ENCODE data around the gene F2RL1.

The F2RL1 gene

DNA sequence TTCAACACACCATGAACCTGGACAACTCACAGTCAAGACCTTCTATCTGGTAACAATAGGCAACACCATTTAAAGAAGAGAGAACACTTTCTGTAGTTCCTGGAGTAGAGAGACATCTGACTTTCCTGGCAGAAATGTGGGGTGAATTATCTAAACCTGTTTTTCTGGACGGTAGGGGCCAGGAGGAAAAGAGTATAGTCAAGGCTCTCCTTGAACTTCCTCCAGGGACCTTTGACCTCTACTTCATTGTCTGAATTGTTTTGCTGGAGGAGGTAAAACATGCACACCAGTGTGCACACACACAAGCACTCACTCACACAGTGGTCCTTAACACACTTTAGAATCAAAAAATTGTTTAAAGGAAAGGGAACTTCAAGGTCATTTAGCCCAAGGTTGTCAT is 44.2 kb downstream of the F2RL1 start:
- no peak overlapping the region for H2BK12ac ChIP-seq (ENCODE audit: low read length)
- H3K4me1 ChIP-seq (ENCODE audit: control insufficient read depth in 2 of 2, insufficient read depth in 1 of 2, low read depth in 1 of 2, low read length in 2 of 2), result peaks cover 0 to 3% of the 10 kb centered on the region in 2 donors

DNA sequence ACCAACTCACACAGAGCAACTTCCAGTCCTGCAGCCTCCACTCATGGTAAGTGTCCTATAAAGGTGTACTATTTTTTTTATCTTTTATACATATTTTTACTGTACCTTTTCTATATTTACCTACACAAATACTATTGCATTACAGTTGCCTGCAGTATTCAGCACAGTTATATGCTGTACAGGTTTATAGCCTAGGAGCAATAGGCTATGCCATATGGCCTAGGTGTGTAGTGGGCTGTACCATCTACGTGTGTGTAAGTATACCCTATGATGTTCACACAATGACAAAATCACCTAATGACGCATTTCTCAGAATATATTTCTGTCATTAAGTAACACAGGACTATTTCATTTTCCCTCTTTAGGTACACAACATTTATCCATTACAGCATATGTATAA is 47.7 kb downstream of the F2RL1 start:
- no peaks in the 10 kb centered on the region for H3K9me3 ChIP-seq (replicated peaks in 1 of 2; ENCODE audit: control insufficient read depth in 2 of 2, insufficient read depth in 1 of 2, low read depth in 1 of 2, low read length in 2 of 2)
- no peak overlapping the region for H2BK12ac ChIP-seq (ENCODE audit: low read length)
- H2BK5ac ChIP-seq (ENCODE audit: low read length), result no peak overlapping the region
- no peak overlapping the region for H2BK15ac ChIP-seq (ENCODE audit: low read length)
- H4K8ac ChIP-seq (ENCODE audit: low read depth, low read length), result no peak overlapping the region
- no peaks in the 10 kb centered on the region for H3K79me1 ChIP-seq (ENCODE audit: low read depth, low read length)
- H3K27me3 ChIP-seq (ENCODE audit: control insufficient read depth in 3 of 3, insufficient read depth in 3 of 3, low read depth in 1 of 3, low read length in 3 of 3), result no peaks in the 10 kb centered on the region
- H3K9ac ChIP-seq (ENCODE audit: low read depth, low read length, poor library complexity), result no peak overlapping the region
- WGBS, 2 donors (ENCODE audit: extremely low coverage in 2 of 2, insufficient read length in 2 of 2, insufficient replicate concordance in 1 of 2), result no CpG with 5 or more reads among the region's 2 CpGs
- no peak for DNase-seq (ENCODE audit: low spot score)
- H2AK5ac ChIP-seq (ENCODE audit: low read depth, low read length), result no peak overlapping the region
- no peak overlapping the region for H3K4me2 ChIP-seq (ENCODE audit: insufficient read depth, low read length, poor library complexity, severe bottlenecking)
- H3K4me3 ChIP-seq (ENCODE audit: low read length in 2 of 2), result no peak overlapping the region
- H2AFZ ChIP-seq (ENCODE audit: low read length), result no peak overlapping the region
- H4K91ac ChIP-seq (ENCODE audit: low read depth, low read length, poor library complexity), result no peak overlapping the region
- H3K23ac ChIP-seq (ENCODE audit: low read depth, low read length, poor library complexity), result no peak overlapping the region
- H3K4ac ChIP-seq (ENCODE audit: low read length), result no peak overlapping the region
- H3K27ac ChIP-seq (replicated peaks; ENCODE audit: low read length), result no peak overlapping the region
- H3K4me1 ChIP-seq (ENCODE audit: control insufficient read depth in 2 of 2, insufficient read depth in 1 of 2, low read depth in 1 of 2, low read length in 2 of 2), result peaks cover 0 to 3% of the 10 kb centered on the region in 2 donors
- H3K14ac ChIP-seq (ENCODE audit: low read length), result no peak overlapping the region
- no peaks in the 10 kb centered on the region for H3K36me3 ChIP-seq (replicated peaks in 1 of 2; ENCODE audit: control insufficient read depth in 2 of 2, insufficient read depth in 2 of 2, low read length in 2 of 2)
- no peak overlapping the region for H3K18ac ChIP-seq (ENCODE audit: low read length)
- H2BK120ac ChIP-seq (ENCODE audit: low read depth, low read length), result no peak overlapping the region

More for the DNA sequence above, 44.2 kb downstream of the F2RL1 start:
- H3K27me3 ChIP-seq (ENCODE audit: control insufficient read depth in 3 of 3, insufficient read depth in 3 of 3, low read depth in 1 of 3, low read length in 3 of 3), result no peaks in the 10 kb centered on the region
- H3K4ac ChIP-seq (ENCODE audit: low read length), result no peak overlapping the region
- no peak overlapping the region for H4K91ac ChIP-seq (ENCODE audit: low read depth, low read length, poor library complexity)
- no peak overlapping the region for H2AFZ ChIP-seq (ENCODE audit: low read length)
- H3K18ac ChIP-seq (ENCODE audit: low read length), result no peak overlapping the region
- no peak overlapping the region for H2BK120ac ChIP-seq (ENCODE audit: low read depth, low read length)
- H3K27ac ChIP-seq (replicated peaks; ENCODE audit: low read length), result no peak overlapping the region
- no CpG with 5 or more reads among the region's 1 CpG for WGBS, 2 donors (ENCODE audit: extremely low coverage in 2 of 2, insufficient read length in 2 of 2, insufficient replicate concordance in 1 of 2)
- H3K79me1 ChIP-seq (ENCODE audit: low read depth, low read length), result no peaks in the 10 kb centered on the region
- no peak overlapping the region for H2AK5ac ChIP-seq (ENCODE audit: low read depth, low read length)
- H2BK15ac ChIP-seq (ENCODE audit: low read length), result no peak overlapping the region
- H3K9me3 ChIP-seq (replicated peaks in 1 of 2; ENCODE audit: control insufficient read depth in 2 of 2, insufficient read depth in 1 of 2, low read depth in 1 of 2, low read length in 2 of 2), result no peaks in the 10 kb centered on the region
- H4K8ac ChIP-seq (ENCODE audit: low read depth, low read length), result no peak overlapping the region
- H3K23ac ChIP-seq (ENCODE audit: low read depth, low read length, poor library complexity), result no peak overlapping the region
- no peak overlapping the region for H3K4me3 ChIP-seq (ENCODE audit: low read length in 2 of 2)
- no peak overlapping the region for H3K4me2 ChIP-seq (ENCODE audit: insufficient read depth, low read length, poor library complexity, severe bottlenecking)
- no peak overlapping the region for H2BK5ac ChIP-seq (ENCODE audit: low read length)
- DNase-seq (ENCODE audit: low spot score), result no peak
- H3K14ac ChIP-seq (ENCODE audit: low read length), result no peak overlapping the region
- no peaks in the 10 kb centered on the region for H3K36me3 ChIP-seq (replicated peaks in 1 of 2; ENCODE audit: control insufficient read depth in 2 of 2, insufficient read depth in 2 of 2, low read length in 2 of 2)
- no peak overlapping the region for H3K9ac ChIP-seq (ENCODE audit: low read depth, low read length, poor library complexity)

DNA sequence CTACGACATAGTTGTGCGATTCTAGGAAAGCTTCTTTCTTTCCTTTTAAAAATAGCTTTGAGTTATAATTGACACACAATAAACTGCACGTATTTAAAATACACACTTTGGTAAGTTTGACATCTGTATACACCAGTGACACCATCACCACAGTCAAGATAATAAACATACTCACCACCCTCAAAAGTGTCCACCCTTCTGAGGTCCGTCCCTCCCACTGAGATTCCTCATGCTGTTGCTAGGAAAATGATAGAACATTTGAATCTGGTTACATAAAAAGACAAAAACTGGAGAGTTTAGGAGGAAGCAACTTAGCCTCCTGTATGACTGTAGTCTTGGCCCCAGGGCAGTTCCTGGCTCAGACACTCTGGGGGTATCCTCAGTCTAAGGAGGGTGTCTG is 48.2 kb downstream of the F2RL1 start:
- Histone ChIP-seq H4K91ac (ENCODE audit: low read depth, low read length, poor library complexity) (no peak overlapping the region), H2BK12ac (ENCODE audit: low read length) (no peak overlapping the region), H3K9ac (ENCODE audit: low read depth, low read length, poor library complexity) (no peak overlapping the region), H2BK120ac (ENCODE audit: low read depth, low read length) (no peak overlapping the region), H3K9me3 (replicated peaks in 1 of 2; ENCODE audit: control insufficient read depth in 2 of 2, insufficient read depth in 1 of 2, low read depth in 1 of 2, low read length in 2 of 2) (no peaks in the 10 kb centered on the region), H3K14ac (ENCODE audit: low read length) (no peak overlapping the region), H3K4me3 (ENCODE audit: low read length in 2 of 2) (no peak overlapping the region), H4K8ac (ENCODE audit: low read depth, low read length) (no peak overlapping the region), H2AFZ (ENCODE audit: low read length) (peak overlapping the region; percentile 65), H3K27me3 (ENCODE audit: control insufficient read depth in 3 of 3, insufficient read depth in 3 of 3, low read depth in 1 of 3, low read length in 3 of 3) (no peaks in the 10 kb centered on the region), H3K4ac (ENCODE audit: low read length) (no peak overlapping the region), H3K4me1 (ENCODE audit: control insufficient read depth in 2 of 2, insufficient read depth in 1 of 2, low read depth in 1 of 2, low read length in 2 of 2) (peaks cover 0 to 3% of the 10 kb centered on the region in 2 donors), H3K79me1 (ENCODE audit: low read depth, low read length) (no peaks in the 10 kb centered on the region), H2AK5ac (ENCODE audit: low read depth, low read length) (no peak overlapping the region), H2BK5ac (ENCODE audit: low read length) (no peak overlapping the region), H3K27ac (replicated peaks; ENCODE audit: low read length) (no peak overlapping the region), H3K23ac (ENCODE audit: low read depth, low read length, poor library complexity) (no peak overlapping the region), H2BK15ac (ENCODE audit: low read length) (no peak overlapping the region), H3K4me2 (ENCODE audit: insufficient read depth, low read length, poor library complexity, severe bottlenecking) (no peak overlapping the region), H3K36me3 (replicated peaks in 1 of 2; ENCODE audit: control insufficient read depth in 2 of 2, insufficient read depth in 2 of 2, low read length in 2 of 2) (no peaks in the 10 kb centered on the region), H3K18ac (ENCODE audit: low read length) (no peak overlapping the region)
- no peak for DNase-seq (ENCODE audit: low spot score)
- WGBS, 2 donors (ENCODE audit: extremely low coverage in 2 of 2, insufficient read length in 2 of 2, insufficient replicate concordance in 1 of 2), result no CpG with 5 or more reads among the region's 4 CpGs

DNA sequence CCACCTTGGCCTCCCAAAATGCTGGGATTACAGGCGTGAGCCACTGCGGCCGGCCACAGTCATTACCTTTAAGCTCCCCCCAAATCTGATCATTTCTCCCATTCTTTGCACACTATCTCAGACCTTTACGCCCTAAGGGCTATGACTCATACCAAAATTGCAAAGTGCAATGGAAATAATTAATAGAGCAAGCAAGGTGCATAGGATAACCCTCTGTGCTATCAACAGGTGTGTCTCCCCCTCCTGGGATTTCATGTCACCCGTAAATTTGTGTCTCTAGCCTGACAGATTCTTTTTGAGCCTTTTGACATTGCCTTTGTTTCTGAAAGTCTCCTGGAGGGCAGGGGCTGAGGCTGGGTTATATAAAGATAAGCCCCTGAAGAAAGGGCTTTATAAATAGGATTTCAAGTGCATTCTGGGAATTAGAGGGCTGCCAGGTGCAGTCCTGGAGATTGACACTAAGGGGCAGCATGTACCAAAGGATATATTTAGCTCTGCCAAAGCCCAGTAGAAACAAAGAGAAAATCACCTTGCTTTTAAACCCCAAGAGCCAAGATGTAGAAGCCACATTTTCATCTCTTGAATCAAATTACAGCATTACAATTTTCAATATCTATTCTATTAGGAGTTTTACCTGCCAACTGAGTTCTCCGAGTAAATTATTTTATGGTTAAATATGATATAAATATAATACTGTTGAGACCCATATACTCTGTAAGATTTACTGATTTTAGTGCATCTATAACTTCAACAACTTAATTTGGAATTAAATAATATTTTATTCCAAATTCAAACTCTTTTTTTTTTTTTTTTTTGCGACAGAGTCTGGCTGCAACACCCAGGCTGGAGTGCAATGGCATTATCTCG is 49.2 kb downstream of the F2RL1 start:
- Histone ChIP-seq H4K91ac (ENCODE audit: low read depth, low read length, poor library complexity) (no peak overlapping the region), H2BK15ac (ENCODE audit: low read length) (no peak overlapping the region), H3K4me2 (ENCODE audit: insufficient read depth, low read length, poor library complexity, severe bottlenecking) (no peak overlapping the region), H3K4me1 (ENCODE audit: control insufficient read depth in 2 of 2, insufficient read depth in 1 of 2, low read depth in 1 of 2, low read length in 2 of 2) (peaks cover 0 to 3% of the 10 kb centered on the region in 2 donors), H3K4me3 (ENCODE audit: low read length in 2 of 2) (no peak overlapping the region), H2BK120ac (ENCODE audit: low read depth, low read length) (no peak overlapping the region), H2BK12ac (ENCODE audit: low read length) (no peak overlapping the region), H3K23ac (ENCODE audit: low read depth, low read length, poor library complexity) (no peak overlapping the region), H3K79me1 (ENCODE audit: low read depth, low read length) (no peaks in the 10 kb centered on the region), H3K27me3 (ENCODE audit: control insufficient read depth in 3 of 3, insufficient read depth in 3 of 3, low read depth in 1 of 3, low read length in 3 of 3) (no peaks in the 10 kb centered on the region), H3K9me3 (replicated peaks in 1 of 2; ENCODE audit: control insufficient read depth in 2 of 2, insufficient read depth in 1 of 2, low read depth in 1 of 2, low read length in 2 of 2) (no peaks in the 10 kb centered on the region), H2BK5ac (ENCODE audit: low read length) (no peak overlapping the region), H3K18ac (ENCODE audit: low read length) (no peak overlapping the region), H4K8ac (ENCODE audit: low read depth, low read length) (no peak overlapping the region), H3K14ac (ENCODE audit: low read length) (no peak overlapping the region), H3K36me3 (replicated peaks in 1 of 2; ENCODE audit: control insufficient read depth in 2 of 2, insufficient read depth in 2 of 2, low read length in 2 of 2) (no peaks in the 10 kb centered on the region), H2AFZ (ENCODE audit: low read length) (peak overlapping the region; percentile 39), H3K4ac (ENCODE audit: low read length) (no peak overlapping the region), H3K27ac (replicated peaks; ENCODE audit: low read length) (no peak overlapping the region), H3K9ac (ENCODE audit: low read depth, low read length, poor library complexity) (no peak overlapping the region), H2AK5ac (ENCODE audit: low read depth, low read length) (no peak overlapping the region)
- no CpG with 5 or more reads among the region's 8 CpGs for WGBS, 2 donors (ENCODE audit: extremely low coverage in 2 of 2, insufficient read length in 2 of 2, insufficient replicate concordance in 1 of 2)
- DNase-seq (ENCODE audit: low spot score), result peak; percentile 57
